K562 (cell line): Measurements from ENCODE around the gene PHF21A. TPM values are rescaled to one million over a fixed set of nuclear protein-coding genes. Genes with fewer than 3 reads are reported as not detected.

Experiments
- ATAC-seq: fragments of 200-7000 bp; cut with Tn5 transposase; 3 replicates; pipeline ENCODE4 v1.9.1; 2020; ENCODE audit warnings: moderate library complexity
- BruUV-seq: library from RNA; stranded (reverse); fragments of 400-500 nt; replicated peaks from 2 replicates; lab custom pipeline; 2021; lab: Mats Ljungman, UMichigan
- CTCF ChIA-PET: fragments of 300-600 bp; formaldehyde crosslinking; extraction: SDS; loops from one replicate; lab custom pipeline; 2021; ENCODE audit warnings: low intra/inter-chr PET ratio; lab: Yijun Ruan, JAX
- POLR2A ChIA-PET: fragments of 300-600, 350-650 bp; sonication (Branson Sonifier 250); formaldehyde crosslinking; extraction: SDS; loops from one replicate; lab custom pipeline; 2021; ENCODE audit warnings: antibody characterized with exemption, inconsistent platforms; lab: Yijun Ruan, JAX
- DNase-seq, 4 experiments: peaks; one replicate each; pipeline versions ENCODE4 v3.0.0 to v3.0.0-alpha.2; 2011 to 2018; ENCODE audit warnings: low spot score in 3 of 4, mixed read lengths in 3 of 4; ENCODE audit errors: extremely low read depth in 1 of 4
- FAIRE-seq: peaks from 2 replicates; lab custom pipeline; 2011; peaks lifted over from hg19 to GRCh38; lab: Jason Lieb, UNC
- H2AFZ ChIP-seq: 2 replicates; pipeline ENCODE4 v1.6.0; 2011; ENCODE audit warnings: low read depth, low read length, control low read depth, inconsistent platforms
- H3K27ac ChIP-seq: fragments of 200-600 bp; 3 replicates; pipeline ENCODE4 v1.8.0; 2011; ENCODE audit warnings: low read depth, mild to moderate bottlenecking, control low read depth, inconsistent platforms, low read length, moderate library complexity, mixed read lengths; ENCODE audit errors: extremely low read depth
- H3K27me3 ChIP-seq, 2 experiments: fragments of 300-600 bp in 1 of 2; 2 replicates in 1 of 2; 3 replicates in 1 of 2; pipeline versions ENCODE4 v1.6.0 to v1.8.0; 2011; ENCODE audit warnings: inconsistent platforms in 2 of 2, low read length in 2 of 2, mild to moderate bottlenecking in 1 of 2, mixed read lengths in 1 of 2, moderate library complexity in 1 of 2; ENCODE audit not compliant: control insufficient read depth in 2 of 2, insufficient read depth in 2 of 2
- H3K36me3 ChIP-seq: fragments of 300-600 bp; 3 replicates; pipeline ENCODE4 v1.8.0; 2011; ENCODE audit warnings: mild to moderate bottlenecking, low read length, inconsistent platforms; ENCODE audit not compliant: control insufficient read depth, insufficient read depth
- H3K4me1 ChIP-seq, 2 experiments: fragments of 200-600 bp in 1 of 2; replicated peaks in 1 of 2; 2 replicates in 1 of 2; 3 replicates in 1 of 2; pipeline versions ENCODE4 v1.5.1 to v1.8.0; 2011; ENCODE audit warnings: inconsistent platforms in 2 of 2, low read length in 2 of 2, mild to moderate bottlenecking in 1 of 2, mixed read lengths in 1 of 2, moderate library complexity in 1 of 2; ENCODE audit not compliant: control insufficient read depth in 2 of 2, insufficient read depth in 2 of 2
- H3K4me2 ChIP-seq: 2 replicates; pipeline ENCODE4 v1.6.1; 2011; ENCODE audit warnings: low read length, control low read depth, inconsistent platforms, mixed read lengths; ENCODE audit not compliant: insufficient read depth
- H3K4me3 ChIP-seq: fragments of 200-600 bp; sonication (generic), shearing (Covaris generic); 2 replicates; pipeline ENCODE4 v1.5.1; 2016; ENCODE audit warnings: control low read depth, inconsistent platforms
- H3K79me2 ChIP-seq: fragments of 200-600 bp; 3 replicates; pipeline ENCODE4 v1.8.0; 2011; ENCODE audit warnings: low read length, inconsistent platforms; ENCODE audit not compliant: control insufficient read depth, insufficient read depth
- H3K9ac ChIP-seq, 2 experiments: 2 replicates each; pipeline versions ENCODE4 v1.6.0 to v1.6.1; 2011; ENCODE audit warnings: low read depth in 2 of 2, low read length in 2 of 2, control low read depth in 1 of 2, inconsistent platforms in 1 of 2, mild to moderate bottlenecking in 1 of 2, mixed read lengths in 1 of 2; ENCODE audit not compliant: insufficient read depth in 1 of 2
- H3K9me1 ChIP-seq: one replicate; pipeline ENCODE4 v1.6.0; 2011; ENCODE audit warnings: inconsistent platforms, mild to moderate bottlenecking, low read length, moderate library complexity; ENCODE audit not compliant: control insufficient read depth, insufficient read depth
- H3K9me3 ChIP-seq: replicated peaks from 2 replicates; pipeline ENCODE4 v1.5.1; 2011; ENCODE audit warnings: low read depth, low read length, inconsistent platforms; ENCODE audit not compliant: control insufficient read depth, insufficient read depth
- H4K20me1 ChIP-seq: replicated peaks from 2 replicates; pipeline ENCODE4 v1.6.1; 2011; ENCODE audit warnings: low read length, inconsistent platforms, mixed read lengths; ENCODE audit not compliant: control insufficient read depth, insufficient read depth
- MTA3 ChIP-seq: fragments of 450-650 bp; formaldehyde crosslinking; IDR thresholded peaks from 2 replicates; pipeline ENCODE4 v1.6.1; 2017; ENCODE audit warnings: mild to moderate bottlenecking, borderline replicate concordance
- PHF8 ChIP-seq: fragments of 200-600 bp; sonication (generic); IDR thresholded peaks from 2 replicates; pipeline ENCODE4 v1.6.1; 2012; ENCODE audit warnings: mixed run types, mild to moderate bottlenecking, inconsistent platforms, low read length, moderate library complexity, borderline replicate concordance
- SIX5 ChIP-seq, 2 experiments: IDR thresholded peaks; 2 replicates each; pipeline ENCODE4 v1.6.1; 2011; ENCODE audit warnings: low read length in 2 of 2, borderline replicate concordance in 1 of 2, low read depth in 1 of 2, mild to moderate bottlenecking in 1 of 2, moderate library complexity in 1 of 2; ENCODE audit not compliant: insufficient read depth in 1 of 2
- ZBTB17 ChIP-seq: fragments of 450-650 bp; formaldehyde crosslinking; IDR thresholded peaks from 2 replicates; pipeline ENCODE4 v1.4.0; 2020; ENCODE audit warnings: mild to moderate bottlenecking
- ZKSCAN1 ChIP-seq: fragments of 150-350 bp; IDR thresholded peaks from 2 replicates; pipeline ENCODE4 v1.6.1; 2016; ENCODE audit warnings: low read depth, low read length
- ZNF24 ChIP-seq: fragments of 450-650 bp; IDR thresholded peaks from 2 replicates; pipeline ENCODE4 v1.6.1; 2016
- ZNF274 ChIP-seq: IDR thresholded peaks from 2 replicates; pipeline ENCODE4 v1.6.1; 2011; ENCODE audit warnings: low read depth, mild to moderate bottlenecking, low read length, moderate library complexity, borderline replicate concordance
- ZNF384 ChIP-seq: IDR thresholded peaks from 2 replicates; pipeline ENCODE4 v1.6.1; 2012; ENCODE audit warnings: low read depth, low read length, improper control_type of control experiment
- ZNF584 ChIP-seq: fragments of 200-800 bp; sonication (Bioruptor generic); IDR thresholded peaks from 2 replicates; pipeline ENCODE4 v1.6.1; 2016; ENCODE audit warnings: low read depth, mild to moderate bottlenecking, missing genetic modification characterization, missing compliant biosample characterization
- WGBS: fragments of 100-300 bp; shearing (Covaris generic); methylation state at CpG from one replicate; pipeline ENCODE4 v1.1.6; 2016; ENCODE audit warnings: low coverage, mixed read lengths; ENCODE audit not compliant: insufficient coverage; ENCODE audit errors: missing lambda C conversion rate; 5-methylcytosine and 5-hydroxymethylcytosine counted together
- in situ Hi-C: fragments of 300-500 bp; cut with MboI; formaldehyde crosslinking; loops from 4 replicates; pipeline ENCODE4 v1.15.0; 2018; ENCODE audit warnings: inconsistent platforms, mixed read lengths
- intact Hi-C: fragments of 100-400 bp; cut with micrococcal nuclease; formaldehyde crosslinking; loops from 2 replicates; pipeline ENCODE4 v1.14.2; 2022
- polyA plus RNA-seq, 8 experiments: library from polyadenylated mRNA; depleted of rRNA in 4 of 8; stranded (reverse) in 5 of 8; unstranded in 3 of 8; fragments of >200 nt; fragmentation: Nextera tagmentation in 2 of 8; fragmentation: Illumina TruSeq in 1 of 8; extraction: Ambion mirVana in 2 of 8; extraction: Trizol in 1 of 8; gene quantifications; 2 replicates each; pipeline versions ENCODE4 v1.2.1 to v1.2.3, GENCODE V29; 2011 to 2014; ENCODE audit warnings: inconsistent platforms in 1 of 8, missing spikeins in 1 of 8
- total RNA-seq, 7 experiments: library from RNA; depleted of rRNA in 6 of 7; stranded (reverse); fragments of >200 nt in 6 of 7; fragmentation: Illumina TruSeq in 2 of 7; extraction: Trizol in 2 of 7; gene quantifications; 2 replicates each; pipeline versions ENCODE4 v1.2.1 to v1.2.3, GENCODE V29; 2011 to 2021; ENCODE audit warnings: low replicate concordance in 1 of 7

Gene PHF21A
- total and polyA plus RNA-seq, 9 of the 15 experiments (the other 6 are each of a cell fraction or from before 2014, with no cell fraction given): 1.5 to 32.4 (median 10.7) TPM

DNA sequence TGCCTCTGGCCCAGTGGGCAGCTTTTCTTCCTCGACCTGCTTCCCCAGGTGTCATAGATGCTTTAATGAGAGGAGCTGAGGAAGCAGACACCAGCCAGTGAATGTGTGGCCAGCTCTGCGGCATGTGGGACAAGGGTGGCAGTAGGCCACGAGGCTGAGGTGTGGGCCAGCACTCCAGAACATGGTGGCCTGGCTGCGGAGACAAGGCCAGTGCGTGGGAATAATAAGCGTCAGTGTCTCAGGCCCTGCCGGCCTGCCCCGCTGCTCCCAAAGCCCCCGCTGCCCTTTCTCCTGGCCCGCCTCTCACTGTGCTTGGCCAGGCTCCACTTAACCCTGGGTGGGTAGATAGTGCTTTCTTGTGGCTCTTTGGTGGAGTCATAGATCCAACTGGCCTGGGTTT is 233.7 kb downstream of the PHF21A start:
- no TSS peak for BruUV-seq
- ChIA-PET POLR2A (no interaction called here), CTCF (no interaction called here)
- Histone ChIP-seq H3K27ac (no peak overlapping the region), H3K36me3 (no peaks in the 10 kb centered on the region), H3K9me1 (no peaks in the 10 kb centered on the region), H3K79me2 (no peaks in the 10 kb centered on the region), H4K20me1 (peaks cover 29% of the 10 kb centered on the region), H3K9me3 (no peaks in the 10 kb centered on the region), H3K27me3 (no peaks in the 10 kb centered on the region; a peak in 1 of 5 replicates), H2AFZ (no peak overlapping the region), H3K9ac (no peak overlapping the region), H3K4me1 (peaks cover 0 to 18% of the 10 kb centered on the region in 2 experiments; a peak in 3 of 5 replicates), H3K4me3 (no peak overlapping the region), H3K4me2 (no peak overlapping the region)
- FAIRE-seq: no peak
- intact Hi-C loops: no loop called here
- 61% methylated on average over 9 of the region's 10 CpGs for WGBS
- no peak for DNase-seq
- no peak for ATAC-seq
- TF ChIP-seq ZNF384 (no peak), ZNF584 (CRISPR knock-in tag) (no peak), ZNF24 (no peak), ZNF274 (no peak), PHF8 (no peak), ZBTB17 (CRISPR knock-in tag) (no peak), ZKSCAN1 (no peak), MTA3 (no peak), SIX5 (IDR thresholded peaks at IDR 0.05; ENCODE audit: borderline replicate concordance in 1 of 2, insufficient read depth in 1 of 2, low read depth in 1 of 2, low read length in 2 of 2) (no peak)
- in situ Hi-C loops: no loop called here
